Measurements from ENCODE around the gene ARAP2.

GRCh38 chr4:36159208-36159607, 85.1 kb downstream of the ARAP2 start:
- TF ChIP-seq CTCF (IDR thresholded peaks at IDR 0.05; ENCODE audit: borderline replicate concordance, extremely low read depth, low read length, poor library complexity, severe bottlenecking) (peak; percentile 48), EZH2 (IDR thresholded peaks at IDR 0.05; ENCODE audit: borderline replicate concordance, low read depth, low read length, severe bottlenecking) (no peak)

Measured in DND-41 (cell line).